HepG2 (cell line): ENCODE measurements around the gene TMEM139. TPM values are rescaled to one million over a fixed set of nuclear protein-coding genes. Genes with fewer than 3 reads are reported as not detected.

Experiments
- BHLHE40 ChIP-seq: IDR thresholded peaks from 2 replicates; pipeline ENCODE4 v1.6.1; 2011; ENCODE audit warnings: low read length, improper control_type of control experiment
- ESRRA ChIP-seq: sonication (generic); formaldehyde crosslinking; IDR thresholded peaks from 2 replicates; pipeline ENCODE4 v1.5.1; 2020; ENCODE audit warnings: mild to moderate bottlenecking, low read depth, missing genetic modification reagents
- ETV6 ChIP-seq: sonication (generic); formaldehyde crosslinking; conservative IDR thresholded peaks from 2 replicates; pipeline ENCODE4 v1.4.0; 2020; ENCODE audit warnings: missing genetic modification reagents
- KLF16 ChIP-seq, 2 experiments: sonication (generic) in 1 of 2; formaldehyde crosslinking in 1 of 2; IDR thresholded peaks; 2 replicates each; pipeline versions ENCODE4 v1.6.1 to v1.8.0; 2016 to 2023; ENCODE audit warnings: missing genetic modification reagents in 2 of 2, missing compliant biosample characterization in 1 of 2
- NBN ChIP-seq: fragments of 450-650 bp; conservative IDR thresholded peaks from 2 replicates; pipeline ENCODE4 v1.6.1; 2017
- PAF1 ChIP-seq: IDR thresholded peaks from 2 replicates; pipeline ENCODE4 v1.6.1; 2016; ENCODE audit warnings: missing genetic modification reagents, missing compliant biosample characterization
- SETDB1 ChIP-seq: sonication (generic); formaldehyde crosslinking; IDR thresholded peaks from 2 replicates; pipeline ENCODE4 v1.5.1; 2020; ENCODE audit warnings: missing genetic modification reagents, mild to moderate bottlenecking, borderline replicate concordance
- SOX13 ChIP-seq, 3 experiments: fragments of 450-650 bp in 1 of 3; sonication (generic) in 1 of 3; formaldehyde crosslinking in 1 of 3; IDR thresholded peaks in 2 of 3; conservative IDR thresholded peaks in 1 of 3; 2 replicates each; pipeline versions ENCODE4 v1.5.0 to v1.6.1; 2016 to 2020; ENCODE audit warnings: antibody characterized with exemption in 1 of 3, mild to moderate bottlenecking in 1 of 3, missing compliant biosample characterization in 1 of 3, missing genetic modification reagents in 1 of 3, moderate library complexity in 1 of 3
- YEATS2 ChIP-seq: sonication (generic); formaldehyde crosslinking; IDR thresholded peaks from 2 replicates; pipeline ENCODE4 v1.4.0; 2020; ENCODE audit warnings: missing genetic modification reagents, borderline replicate concordance
- YEATS4 ChIP-seq: sonication (generic); formaldehyde crosslinking; IDR thresholded peaks from 2 replicates; pipeline ENCODE4 v1.4.0; 2020; ENCODE audit warnings: missing genetic modification reagents, borderline replicate concordance
- ZBTB21 ChIP-seq: sonication (generic); formaldehyde crosslinking; IDR thresholded peaks from 2 replicates; pipeline ENCODE4 v1.4.0; 2020; ENCODE audit warnings: missing genetic modification reagents
- ZEB1 ChIP-seq: IDR thresholded peaks from 2 replicates; pipeline ENCODE4 v1.6.1; 2012; ENCODE audit warnings: mild to moderate bottlenecking, low read depth, inconsistent platforms; ENCODE audit not compliant: insufficient replicate concordance
- ZFP62 ChIP-seq: sonication (generic); formaldehyde crosslinking; IDR thresholded peaks from 2 replicates; pipeline ENCODE4 v1.4.0; 2020; ENCODE audit warnings: missing genetic modification reagents
- ZNF17 ChIP-seq: sonication (generic); formaldehyde crosslinking; IDR thresholded peaks from 2 replicates; pipeline ENCODE4 v1.5.0; 2020; ENCODE audit warnings: mild to moderate bottlenecking, missing genetic modification reagents
- ZNF180 ChIP-seq: sonication (generic); formaldehyde crosslinking; IDR thresholded peaks from 2 replicates; pipeline ENCODE4 v1.4.0; 2020; ENCODE audit warnings: low read depth, missing genetic modification reagents, borderline replicate concordance
- ZNF552 ChIP-seq: sonication (generic); formaldehyde crosslinking; IDR thresholded peaks from 2 replicates; pipeline ENCODE4 v1.9.0; 2022; ENCODE audit warnings: missing genetic modification reagents, mild to moderate bottlenecking, borderline replicate concordance
- ZNF567 ChIP-seq: sonication (generic); formaldehyde crosslinking; IDR thresholded peaks from 2 replicates; pipeline ENCODE4 v1.8.1; 2023; ENCODE audit warnings: mild to moderate bottlenecking, missing genetic modification reagents, borderline replicate concordance
- ZNF614 ChIP-seq: IDR thresholded peaks from 2 replicates; pipeline ENCODE4 v1.6.1; 2018; ENCODE audit warnings: missing biosample characterization, missing genetic modification reagents, inconsistent platforms, borderline replicate concordance
- polyA plus RNA-seq, 8 experiments: library from polyadenylated mRNA; depleted of rRNA in 3 of 8; stranded (reverse) in 7 of 8; unstranded in 1 of 8; fragments of >200 nt; fragmentation: Illumina TruSeq in 4 of 8; extraction: Trizol in 4 of 8; gene quantifications; 2 replicates each; pipeline versions ENCODE4 v1.2.1 to v1.2.3, GENCODE V29; 2011 to 2016; ENCODE audit warnings: low read depth in 4 of 8, missing spikeins in 1 of 8, mixed read lengths in 1 of 8; ENCODE audit not compliant: insufficient read depth in 1 of 8
- total RNA-seq, 5 experiments: library from RNA; depleted of rRNA; stranded (reverse); fragments of >200 nt; fragmentation: Illumina TruSeq; extraction: Trizol; gene quantifications; 2 replicates each; pipeline ENCODE4 v1.2.3, GENCODE V29; 2016; ENCODE audit warnings: low read depth in 1 of 5
- TF ChIP-seq, protein P1 (sequence below): sonication (generic); formaldehyde crosslinking; IDR thresholded peaks from 2 replicates; pipeline ENCODE4 v1.4.0; 2020; ENCODE audit warnings: missing genetic modification reagents, mild to moderate bottlenecking, borderline replicate concordance
- TF ChIP-seq, protein P2 (sequence below): sonication (generic); formaldehyde crosslinking; IDR thresholded peaks from 2 replicates; pipeline ENCODE4 v1.4.0; 2020; ENCODE audit warnings: mild to moderate bottlenecking, missing genetic modification reagents
- TF ChIP-seq, protein P3 (sequence below): sonication (generic); formaldehyde crosslinking; IDR thresholded peaks from 2 replicates; pipeline ENCODE4 v1.5.0; 2020; ENCODE audit warnings: mild to moderate bottlenecking, missing genetic modification reagents, moderate library complexity
- TF ChIP-seq, protein P4 (sequence below), 2 experiments: fragments of 450-650 bp in 1 of 2; sonication (generic) in 1 of 2; formaldehyde crosslinking; IDR thresholded peaks; 2 replicates each; pipeline versions ENCODE4 v1.5.0 to v1.8.0; 2020 to 2022; ENCODE audit warnings: mild to moderate bottlenecking in 1 of 2, missing genetic modification reagents in 1 of 2

The TMEM139 gene
- total and polyA plus RNA-seq, 2 of the 13 experiments (the other 11 are each of a cell fraction or from before 2014, with no cell fraction given) = 7.9 to 14.0 TPM

DNA sequence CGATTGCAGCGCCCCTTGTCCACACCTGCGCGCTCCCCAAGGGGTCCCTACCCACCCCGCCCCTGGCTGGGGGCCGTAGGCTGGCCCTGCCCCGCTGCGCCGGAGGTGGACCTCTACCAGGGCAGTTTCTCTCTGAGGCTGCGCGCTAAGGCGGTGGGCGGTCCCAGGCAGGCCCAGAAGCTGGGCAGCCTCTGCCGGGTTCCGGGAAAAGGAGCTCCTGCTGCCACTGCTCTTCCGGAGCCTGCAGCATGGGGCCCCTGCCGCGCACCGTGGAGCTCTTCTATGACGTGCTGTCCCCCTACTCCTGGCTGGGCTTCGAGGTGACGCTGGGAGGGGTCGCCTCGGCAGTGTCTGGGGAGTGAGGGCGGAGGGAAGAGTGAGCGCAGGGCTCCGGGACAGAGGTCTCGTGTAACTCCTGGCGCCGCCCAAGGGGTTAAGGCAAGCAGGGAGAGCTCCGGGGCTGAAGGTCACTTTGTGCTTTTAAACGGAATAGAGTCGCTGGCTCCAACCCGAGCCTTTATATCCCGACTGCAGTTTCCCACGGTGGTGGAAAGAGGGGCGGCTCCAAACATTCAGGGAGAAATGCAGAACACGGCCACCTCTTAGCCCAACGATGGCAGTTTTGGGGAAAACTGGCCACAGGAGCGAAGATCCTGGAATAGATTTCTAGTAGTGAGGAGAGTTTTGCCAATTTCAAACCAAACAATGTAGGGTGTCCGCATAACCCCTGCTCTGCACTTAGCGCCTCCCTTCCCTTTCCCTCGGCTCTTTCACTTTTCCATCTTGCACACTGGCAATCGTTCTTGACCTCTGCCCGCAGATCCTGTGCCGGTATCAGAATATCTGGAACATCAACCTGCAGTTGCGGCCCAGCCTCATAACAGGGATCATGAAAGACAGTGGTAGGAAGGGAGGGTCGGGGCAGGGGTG is 21.2 kb upstream of the TMEM139 start, which contains the start of gene GSTK1 (continued):
- TF ChIP-seq KLF16 (CRISPR knock-in tag; IDR thresholded peaks at IDR 0.05) (peak in 1 of 2 experiments; percentile 88; a peak in 2 of 4 replicates), ZFP62 (CRISPR knock-in tag) (no peak), YEATS4 (CRISPR knock-in tag) (peak; percentile 79; the same call in 1 of the 2 replicates), ZNF567 (CRISPR knock-in tag) (0 out of 2 replicates have a peak, but pooled peaks have one; percentile 40), ZNF552 (0 out of 2 replicates have a peak, but pooled peaks have one; percentile 40), ZBTB21 (CRISPR knock-in tag) (0 out of 2 replicates have a peak, but pooled peaks have one; percentile 31), ESRRA (CRISPR knock-in tag) (peak; percentile 86; the same call in 1 of the 2 replicates), ETV6 (CRISPR knock-in tag) (peak; percentile 67; the same call in 1 of the 2 replicates), YEATS2 (peak; percentile 61; the same call in 1 of the 2 replicates), SOX13 (IDR thresholded peaks at IDR 0.05) (0 out of 2 replicates have a peak, but pooled peaks have one; percentile 16), SOX13 (CRISPR knock-in tag; conservative IDR thresholded peaks at IDR 0.05 in 1 of 2, IDR thresholded peaks at IDR 0.05 in 1 of 2) (no peak), ZNF17 (no peak), PAF1 (CRISPR knock-in tag) (no peak), SETDB1 (CRISPR knock-in tag) (no peak), ZNF614 (CRISPR knock-in tag) (peak; percentile 87; the same call in 1 of the 2 replicates), NBN (no peak), BHLHE40 (no peak), ZNF180 (CRISPR knock-in tag) (no peak), ZEB1 (peak; percentile 48)
- TF ChIP-seq, protein P1, sequence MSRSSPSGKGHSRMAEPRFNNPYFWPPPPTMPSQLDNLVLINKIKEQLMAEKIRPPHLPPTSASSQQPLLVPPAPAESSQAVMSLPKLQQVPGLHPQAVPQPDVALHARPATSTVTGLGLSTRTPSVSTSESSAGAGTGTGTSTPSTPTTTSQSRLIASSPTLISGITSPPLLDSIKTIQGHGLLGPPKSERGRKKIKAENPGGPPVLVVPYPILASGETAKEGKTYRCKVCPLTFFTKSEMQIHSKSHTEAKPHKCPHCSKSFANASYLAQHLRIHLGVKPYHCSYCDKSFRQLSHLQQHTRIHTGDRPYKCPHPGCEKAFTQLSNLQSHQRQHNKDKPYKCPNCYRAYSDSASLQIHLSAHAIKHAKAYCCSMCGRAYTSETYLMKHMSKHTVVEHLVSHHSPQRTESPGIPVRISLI = no peak
- TF ChIP-seq, protein P2, sequence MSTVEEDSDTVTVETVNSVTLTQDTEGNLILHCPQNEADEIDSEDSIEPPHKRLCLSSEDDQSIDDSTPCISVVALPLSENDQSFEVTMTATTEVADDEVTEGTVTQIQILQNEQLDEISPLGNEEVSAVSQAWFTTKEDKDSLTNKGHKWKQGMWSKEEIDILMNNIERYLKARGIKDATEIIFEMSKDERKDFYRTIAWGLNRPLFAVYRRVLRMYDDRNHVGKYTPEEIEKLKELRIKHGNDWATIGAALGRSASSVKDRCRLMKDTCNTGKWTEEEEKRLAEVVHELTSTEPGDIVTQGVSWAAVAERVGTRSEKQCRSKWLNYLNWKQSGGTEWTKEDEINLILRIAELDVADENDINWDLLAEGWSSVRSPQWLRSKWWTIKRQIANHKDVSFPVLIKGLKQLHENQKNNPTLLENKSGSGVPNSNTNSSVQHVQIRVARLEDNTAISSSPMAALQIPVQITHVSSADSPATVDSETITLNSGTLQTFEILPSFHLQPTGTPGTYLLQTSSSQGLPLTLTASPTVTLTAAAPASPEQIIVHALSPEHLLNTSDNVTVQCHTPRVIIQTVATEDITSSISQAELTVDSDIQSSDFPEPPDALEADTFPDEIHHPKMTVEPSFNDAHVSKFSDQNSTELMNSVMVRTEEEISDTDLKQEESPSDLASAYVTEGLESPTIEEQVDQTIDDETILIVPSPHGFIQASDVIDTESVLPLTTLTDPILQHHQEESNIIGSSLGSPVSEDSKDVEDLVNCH (CRISPR knock-in tag) = no peak
- TF ChIP-seq, protein P3, sequence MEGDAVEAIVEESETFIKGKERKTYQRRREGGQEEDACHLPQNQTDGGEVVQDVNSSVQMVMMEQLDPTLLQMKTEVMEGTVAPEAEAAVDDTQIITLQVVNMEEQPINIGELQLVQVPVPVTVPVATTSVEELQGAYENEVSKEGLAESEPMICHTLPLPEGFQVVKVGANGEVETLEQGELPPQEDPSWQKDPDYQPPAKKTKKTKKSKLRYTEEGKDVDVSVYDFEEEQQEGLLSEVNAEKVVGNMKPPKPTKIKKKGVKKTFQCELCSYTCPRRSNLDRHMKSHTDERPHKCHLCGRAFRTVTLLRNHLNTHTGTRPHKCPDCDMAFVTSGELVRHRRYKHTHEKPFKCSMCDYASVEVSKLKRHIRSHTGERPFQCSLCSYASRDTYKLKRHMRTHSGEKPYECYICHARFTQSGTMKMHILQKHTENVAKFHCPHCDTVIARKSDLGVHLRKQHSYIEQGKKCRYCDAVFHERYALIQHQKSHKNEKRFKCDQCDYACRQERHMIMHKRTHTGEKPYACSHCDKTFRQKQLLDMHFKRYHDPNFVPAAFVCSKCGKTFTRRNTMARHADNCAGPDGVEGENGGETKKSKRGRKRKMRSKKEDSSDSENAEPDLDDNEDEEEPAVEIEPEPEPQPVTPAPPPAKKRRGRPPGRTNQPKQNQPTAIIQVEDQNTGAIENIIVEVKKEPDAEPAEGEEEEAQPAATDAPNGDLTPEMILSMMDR (CRISPR knock-in tag) = peak; percentile 32
- TF ChIP-seq, protein P4, sequence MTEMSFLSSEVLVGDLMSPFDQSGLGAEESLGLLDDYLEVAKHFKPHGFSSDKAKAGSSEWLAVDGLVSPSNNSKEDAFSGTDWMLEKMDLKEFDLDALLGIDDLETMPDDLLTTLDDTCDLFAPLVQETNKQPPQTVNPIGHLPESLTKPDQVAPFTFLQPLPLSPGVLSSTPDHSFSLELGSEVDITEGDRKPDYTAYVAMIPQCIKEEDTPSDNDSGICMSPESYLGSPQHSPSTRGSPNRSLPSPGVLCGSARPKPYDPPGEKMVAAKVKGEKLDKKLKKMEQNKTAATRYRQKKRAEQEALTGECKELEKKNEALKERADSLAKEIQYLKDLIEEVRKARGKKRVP (CRISPR knock-in tag; IDR thresholded peaks at IDR 0.05) = no peak
